GM21723 (cell line): Measurements from ENCODE around the gene TAS2R50.

Experiments
- ATAC-seq: cut with Tn5 transposase; IDR thresholded peaks from one replicate; pipeline ENCODE4 v1.9.1; 2021; ENCODE audit warnings: mild to moderate bottlenecking, moderate library complexity; ENCODE audit not compliant: unreplicated experiment

The TAS2R50 gene

GRCh38 chr12:10956085-10956484 is 30.6 kb downstream of the TAS2R50 start:
- no peak for ATAC-seq

- no peak for ATAC-seq
Observed at GRCh38 chr12:10952645-10953044, 34.1 kb downstream of the TAS2R50 start.

DNA sequence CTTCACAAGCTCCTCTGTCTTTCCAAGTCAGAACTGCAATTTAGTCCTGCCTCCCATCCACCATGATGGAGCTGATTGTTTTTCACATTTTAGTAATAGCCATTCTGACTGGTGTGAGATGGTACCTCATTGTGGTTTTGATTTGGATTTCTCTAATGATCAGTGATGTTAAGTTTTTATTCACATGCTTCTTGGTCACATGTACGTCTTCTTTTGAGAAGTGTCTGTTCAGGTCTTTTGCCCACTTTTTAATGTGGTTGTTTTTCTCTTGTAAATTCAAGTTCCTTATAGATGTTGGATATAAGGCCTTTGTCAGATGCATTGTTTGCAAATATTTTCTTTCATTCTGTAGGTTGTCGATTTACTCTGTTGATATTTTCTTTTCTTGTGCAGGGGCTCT is 43.5 kb downstream of the TAS2R50 start:
- ATAC-seq = no peak

GRCh38 chr12:10941916-10942607 is 44.6 kb downstream of the TAS2R50 start:
- no peak for ATAC-seq

DNA sequence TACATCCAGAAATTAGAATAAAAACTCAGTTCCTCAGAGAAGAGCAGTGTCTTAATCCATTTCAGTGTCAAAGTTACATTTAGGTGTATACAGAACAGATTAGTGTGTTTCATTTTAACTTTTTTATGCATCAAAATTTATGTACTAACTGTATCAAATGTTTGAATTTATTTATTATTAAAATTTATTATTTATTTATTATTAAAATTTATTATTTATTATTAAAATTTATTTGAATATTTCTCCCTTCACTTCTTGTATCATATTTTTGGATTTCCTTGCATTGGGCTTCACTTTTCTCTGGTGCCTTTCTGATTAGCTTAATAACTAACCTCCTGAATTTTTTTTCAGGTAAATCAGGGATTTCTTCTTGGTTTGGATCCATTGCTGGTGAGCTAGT is 45.3 kb downstream of the TAS2R50 start:
- ATAC-seq = no peak

- ATAC-seq = no peak
Observed at GRCh38 chr12:10940389-10940788, 46.3 kb downstream of the TAS2R50 start.

DNA sequence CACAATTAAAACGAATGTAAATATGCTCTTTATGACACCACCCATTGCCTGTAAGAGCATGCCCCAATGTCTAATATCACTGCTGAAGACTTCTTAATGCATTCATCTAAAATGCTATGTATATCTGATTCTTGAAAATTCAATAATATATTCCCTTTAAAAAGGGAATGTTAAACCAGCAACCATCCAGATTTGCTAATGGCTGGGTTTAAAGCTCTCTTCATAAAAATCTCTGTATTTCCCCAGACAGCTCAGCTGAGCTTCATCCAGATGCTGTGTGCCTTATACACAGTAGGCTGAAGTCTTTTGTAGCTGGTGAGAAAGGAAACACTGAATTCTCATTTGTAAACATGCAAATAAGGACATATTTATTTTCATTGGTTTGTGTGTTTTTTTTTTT is 47.5 kb downstream of the TAS2R50 start, which contains the start of gene TAS2R14:
Gene TAS2R14, minus strand, starts transcription at position 101 of the 400 bp plus-strand sequence. Its CDS starts 56 bp downstream, at position 45.
- ATAC-seq = no peak

DNA sequence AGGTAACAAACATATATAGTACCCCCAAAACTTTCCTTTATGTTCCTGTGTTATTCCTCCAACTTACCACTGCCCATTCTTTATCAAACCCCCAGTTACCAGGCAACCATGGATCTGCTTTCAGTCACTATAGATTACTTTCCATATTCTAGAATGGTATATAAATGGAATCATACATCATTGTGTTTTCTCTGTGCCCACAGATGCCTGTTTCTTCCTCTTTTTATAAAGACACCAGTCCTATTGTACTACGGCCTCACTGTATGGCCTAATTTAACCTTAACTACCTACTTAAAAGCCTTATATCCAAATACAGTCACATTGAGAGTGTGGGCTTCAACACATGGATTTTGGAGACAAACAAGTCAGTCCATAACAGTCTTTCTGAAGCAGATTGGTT is 50.2 kb downstream of the TAS2R50 start:
- ATAC-seq = no peak
